Kidney (tissue), 14 donors: ENCODE data around the gene SS18L1. TPM values are rescaled to one million over a fixed set of nuclear protein-coding genes. Genes with fewer than 3 reads are reported as not detected.

Source experiments
- DNase-seq, 5 donors: peaks; one replicate each; pipeline ENCODE4 v3.0.0-alpha.2; 2013 to 2020
- FAIRE-seq: peaks from 2 replicates; lab custom pipeline; 2012; peaks lifted over from hg19 to GRCh38; lab: Jason Lieb, UNC
- H3K27ac ChIP-seq, 2 donors: one replicate each; pipeline ENCODE4 v1.7.0; 2013; ENCODE audit warnings: low read depth in 2 of 2, low read length in 2 of 2, inconsistent platforms in 1 of 2
- H3K27me3 ChIP-seq: one replicate; pipeline ENCODE4 v1.7.1; 2013; ENCODE audit warnings: low read length, inconsistent platforms; ENCODE audit not compliant: control insufficient read depth, insufficient read depth
- H3K36me3 ChIP-seq, 3 donors: one replicate each; pipeline versions ENCODE4 v1.7.0 to v1.7.1; 2013; ENCODE audit warnings: low read length in 3 of 3, control low read depth in 1 of 3, inconsistent platforms in 1 of 3; ENCODE audit not compliant: insufficient read depth in 3 of 3, control insufficient read depth in 2 of 3
- H3K4me1 ChIP-seq, 3 donors: one replicate each; pipeline versions ENCODE4 v1.7.0 to v1.7.1; 2013; ENCODE audit warnings: low read length in 3 of 3, inconsistent platforms in 1 of 3, low read depth in 1 of 3; ENCODE audit not compliant: control insufficient read depth in 2 of 3, insufficient read depth in 2 of 3
- H3K4me3 ChIP-seq, 3 donors: one replicate each; pipeline versions ENCODE4 v1.7.0 to v1.8.1; 2013; ENCODE audit warnings: low read length in 3 of 3, control low read depth in 1 of 3, inconsistent platforms in 1 of 3
- H3K9ac ChIP-seq, 3 donors: one replicate each; pipeline versions ENCODE4 v1.7.0 to v1.7.1; 2013; ENCODE audit warnings: low read length in 3 of 3, control low read depth in 1 of 3, inconsistent platforms in 1 of 3
- H3K9me3 ChIP-seq, 3 donors: one replicate each; pipeline versions ENCODE4 v1.7.0 to v1.7.1; 2013; ENCODE audit warnings: low read length in 3 of 3, control low read depth in 1 of 3, inconsistent platforms in 1 of 3; ENCODE audit not compliant: control insufficient read depth in 2 of 3, insufficient read depth in 1 of 3
- intact Hi-C: fragments of 100-400 bp; cut with DNase I; formaldehyde crosslinking; loops from one replicate; pipeline ENCODE4 v1.11.1; 2022
- polyA plus RNA-seq: library from polyadenylated mRNA; stranded (reverse); fragments of 350-450 nt; fragmentation: Illumina TruSeq; extraction: RNeasy Lipid Tissue Mini Kit (QIAGEN cat#74804); gene quantifications from one replicate; pipeline ENCODE4 v1.2.3, GENCODE V29; 2014; ENCODE audit warnings: low read depth, low replicate concordance; ENCODE audit not compliant: insufficient read depth
- total RNA-seq: library from RNA; stranded (reverse); fragmentation: NEBNext Ultra II Directional; extraction: Animal tissue kit (Norgen Biotek cat#: 25700); gene quantifications from one replicate; pipeline ENCODE4 v1.2.1, GENCODE V29; 2021
- TF ChIP-seq, protein P1 (sequence below): IDR thresholded peaks from 3 replicates; pipeline ENCODE4 v1.5.1; 2012; ENCODE audit warnings: mild to moderate bottlenecking, moderate library complexity, borderline replicate concordance; ENCODE audit not compliant: insufficient read depth; ENCODE audit errors: extremely low read depth
- donor health status: control.
- donor health status: control.
- donor health status: control.
- donor health status: control.
- donor health status: control.
- donor health status: DM: yes; HTN: yes; CAD: no.
- donor health status: Normal renal cell carcinoma (clear cell type).

SS18L1 gene
- total and polyA plus RNA-seq, 2 donors from 2014 or later: 6.5 to 12.0 TPM

DNA sequence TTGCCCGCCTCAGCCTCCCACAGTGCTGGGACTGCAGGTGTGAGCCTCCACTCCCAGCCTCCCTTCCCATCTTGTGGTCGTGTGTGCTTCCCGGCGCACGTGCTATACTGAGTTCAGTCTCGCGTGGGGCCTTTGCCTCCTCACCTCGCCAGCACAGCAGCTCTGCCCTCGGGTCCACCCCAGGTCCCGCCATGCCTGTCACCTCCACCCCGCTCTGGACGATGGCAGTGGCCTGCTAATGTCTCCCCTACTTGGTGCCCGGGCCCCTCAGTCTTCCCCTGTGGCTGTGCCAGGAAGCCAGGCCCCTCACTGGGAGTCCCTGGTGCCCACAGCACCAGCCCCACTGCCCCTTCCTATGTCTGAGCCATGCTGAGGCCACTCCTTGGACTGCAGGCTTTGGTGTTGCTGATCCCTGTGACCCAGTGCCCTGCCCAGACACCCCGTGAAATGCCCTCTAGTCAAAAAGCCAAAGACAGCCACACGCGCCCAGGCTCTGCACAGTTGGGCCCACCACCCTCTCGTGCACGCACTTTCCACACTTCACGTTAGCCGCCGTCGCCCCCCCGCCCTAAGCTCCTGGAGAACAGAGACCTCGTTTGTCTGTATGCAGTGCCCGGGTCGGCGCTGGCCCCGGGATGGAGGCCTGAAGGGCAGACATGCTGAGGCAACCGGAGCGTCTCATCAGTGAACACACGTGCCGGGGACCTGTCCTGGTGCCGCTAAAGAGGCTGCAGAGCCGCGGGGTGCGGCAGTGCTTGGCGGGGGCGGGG is 62.2 kb downstream of the SS18L1 start:
- FAIRE-seq: no peak
- intact Hi-C loops: no loop called here
- no peak overlapping the region for H3K4me3 ChIP-seq
- no peaks in the 10 kb centered on the region for H3K9me3 ChIP-seq
- no peak overlapping the region for H3K27ac ChIP-seq
- no peaks in the 10 kb centered on the region for H3K36me3 ChIP-seq
- no peaks in the 10 kb centered on the region for H3K27me3 ChIP-seq
- peak in 1 of 5 donors; percentile 73 for DNase-seq
- H3K4me1 ChIP-seq: no peaks in the 10 kb centered on the region
- TF ChIP-seq, protein P1, sequence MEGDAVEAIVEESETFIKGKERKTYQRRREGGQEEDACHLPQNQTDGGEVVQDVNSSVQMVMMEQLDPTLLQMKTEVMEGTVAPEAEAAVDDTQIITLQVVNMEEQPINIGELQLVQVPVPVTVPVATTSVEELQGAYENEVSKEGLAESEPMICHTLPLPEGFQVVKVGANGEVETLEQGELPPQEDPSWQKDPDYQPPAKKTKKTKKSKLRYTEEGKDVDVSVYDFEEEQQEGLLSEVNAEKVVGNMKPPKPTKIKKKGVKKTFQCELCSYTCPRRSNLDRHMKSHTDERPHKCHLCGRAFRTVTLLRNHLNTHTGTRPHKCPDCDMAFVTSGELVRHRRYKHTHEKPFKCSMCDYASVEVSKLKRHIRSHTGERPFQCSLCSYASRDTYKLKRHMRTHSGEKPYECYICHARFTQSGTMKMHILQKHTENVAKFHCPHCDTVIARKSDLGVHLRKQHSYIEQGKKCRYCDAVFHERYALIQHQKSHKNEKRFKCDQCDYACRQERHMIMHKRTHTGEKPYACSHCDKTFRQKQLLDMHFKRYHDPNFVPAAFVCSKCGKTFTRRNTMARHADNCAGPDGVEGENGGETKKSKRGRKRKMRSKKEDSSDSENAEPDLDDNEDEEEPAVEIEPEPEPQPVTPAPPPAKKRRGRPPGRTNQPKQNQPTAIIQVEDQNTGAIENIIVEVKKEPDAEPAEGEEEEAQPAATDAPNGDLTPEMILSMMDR: no peak
- no peak overlapping the region for H3K9ac ChIP-seq

DNA sequence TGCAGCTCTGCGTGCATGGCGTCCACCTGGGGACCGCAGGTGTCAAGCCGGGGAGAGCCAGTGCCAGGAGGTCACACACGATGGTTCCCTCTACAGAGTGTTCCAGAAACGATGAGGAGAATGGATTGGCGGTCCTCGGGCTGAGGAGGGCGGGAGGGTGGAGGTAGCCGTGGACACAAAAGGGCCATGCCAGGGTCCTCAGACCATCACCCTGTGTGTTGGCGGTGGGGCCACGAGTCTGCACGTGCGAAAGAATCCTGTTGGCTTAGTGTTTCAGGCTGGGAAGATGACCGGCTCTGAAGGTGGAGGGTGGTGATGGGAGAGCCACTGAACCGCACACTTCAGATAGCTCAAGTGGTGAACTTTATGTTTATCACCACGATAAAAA is 62.8 kb downstream of the SS18L1 start:
- no peak overlapping the region for H3K9ac ChIP-seq
- no peaks in the 10 kb centered on the region for H3K36me3 ChIP-seq
- no peak for DNase-seq
- no peaks in the 10 kb centered on the region for H3K9me3 ChIP-seq
- no peak overlapping the region for H3K27ac ChIP-seq
- TF ChIP-seq, protein P1: no peak
- H3K4me1 ChIP-seq: no peaks in the 10 kb centered on the region
- no peak for FAIRE-seq
- H3K27me3 ChIP-seq: no peaks in the 10 kb centered on the region
- intact Hi-C loops: no loop called here
- H3K4me3 ChIP-seq: no peak overlapping the region

DNA sequence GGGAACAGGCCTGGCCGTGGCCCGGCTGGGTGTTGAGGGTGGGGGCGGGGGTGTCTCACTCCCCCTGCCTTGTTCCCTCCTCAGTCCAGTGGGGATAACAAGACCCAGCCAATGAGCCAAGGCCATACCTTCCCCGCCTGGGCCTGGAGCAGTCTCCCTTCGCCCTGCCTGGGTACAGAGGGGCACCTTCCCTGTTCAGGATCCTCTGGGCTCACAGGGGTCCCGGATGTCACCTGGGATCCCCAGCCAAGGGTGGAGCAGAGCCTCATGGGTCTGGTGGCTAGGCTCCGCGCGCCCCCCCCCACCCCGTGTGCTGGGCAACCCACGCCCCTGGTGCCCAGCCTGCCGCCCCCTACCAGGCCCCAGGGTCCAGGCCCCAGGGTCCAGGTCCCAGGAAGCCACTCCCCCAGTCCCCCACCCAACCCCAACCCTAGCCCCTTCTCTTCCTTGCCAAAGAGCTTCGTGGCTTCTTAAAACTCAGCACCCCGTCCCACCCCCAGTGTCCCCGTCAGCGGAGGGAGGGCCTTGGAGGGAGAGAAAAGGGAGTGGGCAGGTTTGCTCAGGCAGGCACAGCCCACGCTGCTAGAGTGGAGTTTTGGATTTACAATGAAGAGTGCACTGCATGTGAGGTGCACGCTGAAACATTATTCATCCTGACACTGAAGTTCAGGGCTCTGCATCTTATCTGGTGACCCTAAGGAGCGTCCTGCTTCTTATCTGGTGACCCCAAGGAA is 64.7 kb downstream of the SS18L1 start:
- Histone ChIP-seq H3K27ac (no peak overlapping the region), H3K27me3 (no peaks in the 10 kb centered on the region), H3K9me3 (no peaks in the 10 kb centered on the region), H3K4me1 (no peaks in the 10 kb centered on the region), H3K4me3 (no peak overlapping the region), H3K36me3 (no peaks in the 10 kb centered on the region), H3K9ac (no peak overlapping the region)
- DNase-seq: peak in 2 of 5 donors; percentile 22 to 59
- intact Hi-C loops: no loop called here
- FAIRE-seq: no peak
- TF ChIP-seq, protein P1: no peak
